Neutrophil (primary cell): ENCODE measurements around the gene MSL3.

ENCODE experiments used
- H3K27ac ChIP-seq: fragments of 200-600 bp; sonication (generic); 2 replicates; pipeline ENCODE4 v1.5.1; 2016; ENCODE audit warnings: mild to moderate bottlenecking, moderate library complexity
- H3K27me3 ChIP-seq: fragments of 200-600 bp; sonication (generic); 2 replicates; pipeline ENCODE4 v1.6.0; 2016; ENCODE audit warnings: mild to moderate bottlenecking
- H3K36me3 ChIP-seq: fragments of 200-600 bp; sonication (generic); 2 replicates; pipeline ENCODE4 v1.5.1; 2017
- H3K4me1 ChIP-seq, 2 experiments: fragments of 200-600 bp in 1 of 2; sonication (generic) in 1 of 2; 1 replicate in 1 of 2; 2 replicates in 1 of 2; pipeline versions ENCODE4 v1.5.1 to v1.6.1; 2013 to 2016; ENCODE audit warnings: low read depth in 1 of 2, low read length in 1 of 2, mild to moderate bottlenecking in 1 of 2, moderate library complexity in 1 of 2; ENCODE audit not compliant: control insufficient read depth in 1 of 2, insufficient read depth in 1 of 2
- H3K4me3 ChIP-seq, 2 experiments: fragments of 200-600 bp in 1 of 2; sonication (generic) in 1 of 2; 1 replicate in 1 of 2; 2 replicates in 1 of 2; pipeline ENCODE4 v1.5.1; 2013 to 2016; ENCODE audit warnings: low read depth in 1 of 2, low read length in 1 of 2, mild to moderate bottlenecking in 1 of 2, moderate library complexity in 1 of 2
- H3K9me3 ChIP-seq: fragments of 200-600 bp; sonication (generic); 2 replicates; pipeline ENCODE4 v1.5.1; 2016
- CTCF ChIP-seq: fragments of 200-600 bp; sonication (generic); IDR thresholded peaks from 2 replicates; pipeline ENCODE4 v1.5.1; 2016; ENCODE audit warnings: antibody characterized with exemption

MSL3 gene

DNA sequence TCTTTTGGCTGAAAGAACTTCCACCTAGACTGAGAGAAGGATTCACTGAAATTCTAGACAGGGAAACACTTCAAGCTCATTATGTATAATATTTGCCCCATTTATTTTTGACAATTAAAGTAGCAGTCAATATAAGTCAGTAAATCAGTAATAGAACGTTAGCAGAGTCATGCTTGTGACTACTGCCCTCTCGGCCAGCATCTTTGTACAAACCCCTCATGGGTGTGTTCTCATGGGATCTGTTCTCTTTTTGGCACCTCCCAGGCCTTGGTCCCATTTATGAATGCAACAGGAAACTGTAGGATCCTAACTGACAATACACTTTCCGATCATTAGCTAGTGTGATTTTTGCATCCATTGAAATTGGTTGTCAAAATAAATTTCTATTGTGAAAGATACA, 2.9 kb downstream of the MSL3 start:
- Histone ChIP-seq H3K9me3 (no peaks in the 10 kb centered on the region), H3K27ac (peak overlapping the region; percentile 95), H3K4me1 (peaks cover 31 to 60% of the 10 kb centered on the region in 2 experiments), H3K27me3 (no peaks in the 10 kb centered on the region), H3K36me3 (peaks cover 43% of the 10 kb centered on the region), H3K4me3 (peak overlapping the region; percentile 74 to 93)
- TF ChIP-seq CTCF, result no peak

DNA sequence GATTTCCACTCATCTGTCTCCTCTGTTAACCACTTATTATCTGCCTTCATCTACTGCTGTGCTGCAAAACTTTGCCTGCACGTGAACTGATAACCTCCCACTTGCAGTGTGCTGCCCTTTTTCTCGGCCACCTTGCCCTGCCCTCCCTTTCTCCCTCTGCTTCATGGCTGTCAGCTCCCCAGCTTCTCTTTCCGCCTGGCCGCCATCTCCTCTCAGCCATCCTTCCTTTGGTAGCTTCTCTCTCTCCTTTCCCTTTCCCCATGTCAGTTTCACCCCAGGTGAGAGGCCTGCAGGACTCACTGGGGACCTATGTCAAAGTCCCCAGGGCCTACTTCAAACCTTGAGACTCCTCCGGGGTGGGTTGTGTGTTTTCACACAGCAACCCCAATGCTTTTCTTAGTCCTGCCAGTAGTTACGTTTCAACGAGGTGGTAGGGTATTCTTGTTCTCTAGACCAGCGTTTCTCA, 6.6 kb downstream of the MSL3 start:
- Histone ChIP-seq H3K4me3 (no peak overlapping the region), H3K27me3 (no peaks in the 10 kb centered on the region), H3K4me1 (peaks cover 18 to 36% of the 10 kb centered on the region in 2 experiments), H3K27ac (no peak overlapping the region), H3K9me3 (no peaks in the 10 kb centered on the region), H3K36me3 (peaks cover 79% of the 10 kb centered on the region)
- TF ChIP-seq CTCF, result no peak

DNA sequence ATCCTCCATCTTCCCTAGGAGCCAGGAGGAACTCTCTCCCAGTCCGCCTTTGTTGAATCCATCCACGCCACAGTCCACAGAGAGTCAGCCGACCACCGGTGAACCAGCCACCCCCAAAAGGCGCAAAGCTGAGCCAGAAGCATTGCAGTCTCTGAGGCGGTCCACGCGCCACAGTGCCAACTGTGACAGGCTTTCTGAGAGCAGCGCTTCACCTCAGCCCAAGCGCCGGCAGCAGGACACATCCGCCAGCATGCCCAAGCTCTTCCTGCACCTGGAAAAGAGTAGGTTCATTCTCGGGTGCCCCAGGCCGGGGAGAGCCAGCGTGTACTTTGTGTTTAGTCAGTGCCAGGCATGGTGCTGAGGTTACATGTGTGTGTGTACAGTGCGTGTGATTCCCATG, 7.4 kb downstream of the MSL3 start:
- Histone ChIP-seq H3K27ac (no peak overlapping the region), H3K4me3 (no peak overlapping the region), H3K9me3 (no peaks in the 10 kb centered on the region), H3K36me3 (peaks cover 87% of the 10 kb centered on the region), H3K27me3 (no peaks in the 10 kb centered on the region), H3K4me1 (peaks cover 14 to 29% of the 10 kb centered on the region in 2 experiments)
- no peak for TF ChIP-seq CTCF

- no peak overlapping the region for H3K27ac ChIP-seq
These were observed 8.4 kb downstream of the MSL3 start for GRCh38 chrX:11766487-11766886.

GRCh38 chrX:11768039-11768438, 10.0 kb downstream of the MSL3 start:
- H3K27ac ChIP-seq, result peak overlapping the region; percentile 23
- no peak for TF ChIP-seq CTCF
- peaks cover 0 to 5% of the 10 kb centered on the region in 2 experiments for H3K4me1 ChIP-seq
- H3K9me3 ChIP-seq, result no peaks in the 10 kb centered on the region
- H3K36me3 ChIP-seq, result peaks cover 93% of the 10 kb centered on the region
- no peak overlapping the region for H3K4me3 ChIP-seq
- H3K27me3 ChIP-seq, result no peaks in the 10 kb centered on the region

More at GRCh38 chrX:11766487-11766886, 8.4 kb downstream of the MSL3 start:
- Histone ChIP-seq H3K36me3 (peaks cover 96% of the 10 kb centered on the region), H3K4me1 (peaks cover 5 to 19% of the 10 kb centered on the region in 2 experiments), H3K9me3 (no peaks in the 10 kb centered on the region), H3K27me3 (no peaks in the 10 kb centered on the region), H3K4me3 (no peak overlapping the region)
- TF ChIP-seq CTCF, result no peak

DNA sequence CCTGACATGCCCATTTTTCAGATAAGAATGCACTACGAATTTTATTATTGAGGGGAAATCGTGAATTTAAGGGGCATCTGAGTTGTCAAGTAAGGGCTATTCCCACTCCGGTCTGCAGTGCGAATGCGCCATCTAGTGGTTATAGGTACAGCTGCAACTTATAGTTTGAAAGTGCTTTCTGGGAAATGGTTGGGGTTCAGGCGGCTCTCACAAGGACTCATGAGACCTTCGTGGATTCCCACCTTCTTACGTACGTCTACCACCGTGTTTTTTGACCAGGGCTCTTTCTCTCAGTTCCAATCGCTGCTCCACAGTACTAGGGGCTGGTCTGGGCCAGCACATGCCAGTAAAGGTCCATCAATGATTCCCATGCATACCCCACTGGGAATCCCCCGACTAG, 12.3 kb downstream of the MSL3 start:
- Histone ChIP-seq H3K27me3 (no peaks in the 10 kb centered on the region), H3K36me3 (peaks cover 89% of the 10 kb centered on the region), H3K9me3 (no peaks in the 10 kb centered on the region), H3K4me3 (no peak overlapping the region), H3K27ac (no peak overlapping the region), H3K4me1 (no peaks in the 10 kb centered on the region)
- TF ChIP-seq CTCF, result peak; percentile 74
